ENCODE data around the gene MAMLD1. TPM values are rescaled to one million over a fixed set of nuclear protein-coding genes. Genes with fewer than 3 reads are reported as not detected.

The MAMLD1 gene
- total and polyA plus RNA-seq, 2 donors (not counting 3 experiments of a cell fraction or from before 2014, with no cell fraction given) = 2.5 to 5.6 TPM

DNA sequence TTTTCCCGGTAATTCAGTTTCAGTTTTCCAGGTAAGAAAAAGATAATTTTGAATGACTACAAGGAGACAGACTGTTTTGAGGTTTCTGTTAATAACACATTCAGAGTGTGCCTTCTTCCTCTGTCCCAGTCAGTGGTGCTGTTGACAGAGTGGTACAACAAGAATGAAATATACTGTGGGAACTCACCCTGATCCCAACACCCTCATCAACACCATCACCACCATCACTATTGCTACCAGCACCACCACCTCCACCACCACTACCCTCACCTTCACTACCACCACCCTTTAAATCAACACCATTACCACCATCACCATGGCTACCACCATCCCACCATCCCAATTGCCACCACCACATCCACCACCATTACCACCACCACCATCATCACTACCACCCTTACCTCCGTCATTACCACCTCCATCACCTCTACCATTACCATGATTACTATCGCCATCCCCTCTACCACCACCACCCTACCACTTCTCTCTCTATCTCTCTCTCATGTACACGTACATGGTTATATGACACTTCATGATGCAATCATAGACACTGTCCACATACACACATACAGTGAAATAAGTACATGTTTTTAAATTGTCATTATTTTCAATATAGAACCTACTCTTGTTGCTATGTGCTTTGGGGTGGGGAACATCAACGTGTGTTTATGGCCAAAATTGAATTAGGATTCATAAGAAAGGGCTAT lies 91.5 kb downstream of the MAMLD1 start:
- intact Hi-C loops (cut with micrococcal nuclease) = no loop called here
- peaks cover 3% of the 10 kb centered on the region for H3K4me1 ChIP-seq (ENCODE audit: control insufficient read depth, extremely low read depth, insufficient read depth, low read length)
- BruUV-seq (replicated peaks) = no TSS peak
- H3K4me2 ChIP-seq (ENCODE audit: insufficient read depth, low read length) = no peak overlapping the region
- no peaks in the 10 kb centered on the region for H3K9me1 ChIP-seq (replicated peaks; ENCODE audit: control insufficient read depth, extremely low read depth, insufficient read depth, low read length)
- dilution Hi-C loops (cut with MboI; ENCODE audit: extremely low pct_ligation_motif_present, low sequenced_read_pairs) = no loop called here
- TF ChIP-seq GATA2 (IDR thresholded peaks at IDR 0.05; ENCODE audit: insufficient read depth, insufficient read length, low read depth, low read length) = no peak
- TF ChIP-seq EZH2 (IDR thresholded peaks at IDR 0.05; ENCODE audit: borderline replicate concordance, low read depth, low read length, severe bottlenecking) = no peak
- no peak for TF ChIP-seq CTCF (IDR thresholded peaks at IDR 0.05; ENCODE audit: extremely low read depth in 1 of 2, insufficient read depth in 1 of 2, low read depth in 1 of 2, low read length in 2 of 2)
- TF ChIP-seq JUN (IDR thresholded peaks at IDR 0.05; ENCODE audit: borderline replicate concordance, insufficient read depth, insufficient read length, low read depth) = no peak
- TF ChIP-seq POLR2A (IDR thresholded peaks at IDR 0.05; ENCODE audit: low read depth, low read length) = no peak
- TF ChIP-seq MAX (IDR thresholded peaks at IDR 0.05; ENCODE audit: insufficient read depth, insufficient read length) = no peak
- no peak for TF ChIP-seq MYC (IDR thresholded peaks at IDR 0.05; ENCODE audit: low read depth, low read length)
- TF ChIP-seq POLR2AphosphoS5 (IDR thresholded peaks at IDR 0.05; ENCODE audit: insufficient read depth, low read depth, low read length) = no peak
- TF ChIP-seq FOS (IDR thresholded peaks at IDR 0.05; ENCODE audit: borderline replicate concordance, insufficient read depth, low read length) = no peak
- no peak for DNase-seq (ENCODE audit: low read depth, low spot score)
- H3K9ac ChIP-seq (replicated peaks; ENCODE audit: extremely low read depth, insufficient read depth, low read length) = no peak overlapping the region
- ChIA-PET POLR2A (no interaction called here), CTCF (no interaction called here)
- FAIRE-seq = peak; percentile 31
- H4K20me1 ChIP-seq (replicated peaks; ENCODE audit: control insufficient read depth, extremely low read depth, insufficient read depth, low read length) = no peaks in the 10 kb centered on the region
- H3K27me3 ChIP-seq (ENCODE audit: control insufficient read depth in 2 of 2, insufficient read depth in 2 of 2, low read length in 2 of 2) = no peaks in the 10 kb centered on the region
- H3K4me3 ChIP-seq (replicated peaks in 1 of 3; ENCODE audit: insufficient read depth in 1 of 3, low read depth in 1 of 3, low read length in 3 of 3) = no peak overlapping the region
- H3K9me3 ChIP-seq (replicated peaks; ENCODE audit: control insufficient read depth, insufficient read depth, low read length) = no peaks in the 10 kb centered on the region
- H3K79me2 ChIP-seq (ENCODE audit: control insufficient read depth, insufficient read depth, low read length) = no peaks in the 10 kb centered on the region
- H2AFZ ChIP-seq (ENCODE audit: low read depth, low read length) = no peak overlapping the region
- H3K36me3 ChIP-seq (ENCODE audit: control insufficient read depth in 2 of 2, extremely low read depth in 1 of 2, insufficient read depth in 2 of 2, low read length in 2 of 2) = no peaks in the 10 kb centered on the region
- no peak overlapping the region for H3K27ac ChIP-seq (ENCODE audit: insufficient read depth, low read depth, low read length)

All from endothelial cell of umbilical vein (primary cell).